GM18951 (cell line): ENCODE measurements around the gene ZFYVE19.
"Not testable (repeated sequence)": the region's sequence is repeated elsewhere in the genome, so short reads cannot be mapped to it uniquely, and the experiment has no call there.

Source experiments
- POLR2A ChIP-seq: IDR thresholded peaks from 4 replicates; pipeline ENCODE4 v1.6.1; 2011; ENCODE audit warnings: mild to moderate bottlenecking; ENCODE audit not compliant: insufficient read length, insufficient read depth; ENCODE audit errors: extremely low read depth
- in situ Hi-C: fragments of 300-500 bp; cut with MboI; formaldehyde crosslinking; loops from one replicate; pipeline ENCODE4 v1.12.0; 2022; ENCODE audit warnings: low sequenced_read_pairs, mixed read lengths, inconsistent platforms; ENCODE audit not compliant: unreplicated experiment

Gene ZFYVE19

DNA sequence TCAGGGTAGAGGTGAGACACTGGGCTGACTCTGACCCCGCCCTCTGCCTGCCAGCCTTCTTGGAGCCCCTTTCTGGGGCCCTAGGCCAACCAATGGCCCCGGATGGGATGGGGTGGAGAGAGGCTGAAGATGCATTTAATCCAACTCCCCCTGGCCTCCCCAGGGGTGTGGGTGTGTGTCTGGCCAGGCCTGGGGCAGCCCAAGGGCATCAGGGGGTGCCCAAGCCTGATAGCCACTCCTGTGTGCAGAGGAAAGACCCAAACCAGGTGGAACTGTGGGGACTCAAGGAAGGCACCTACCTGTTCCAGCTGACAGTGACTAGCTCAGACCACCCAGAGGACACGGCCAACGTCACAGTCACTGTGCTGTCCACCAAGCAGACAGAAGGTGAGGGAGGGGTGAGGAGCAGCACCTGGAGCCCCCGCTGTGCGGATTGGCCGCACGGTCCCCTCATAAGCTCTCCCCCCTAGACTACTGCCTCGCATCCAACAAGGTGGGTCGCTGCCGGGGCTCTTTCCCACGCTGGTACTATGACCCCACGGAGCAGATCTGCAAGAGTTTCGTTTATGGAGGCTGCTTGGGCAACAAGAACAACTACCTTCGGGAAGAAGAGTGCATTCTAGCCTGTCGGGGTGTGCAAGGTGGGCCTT lies 46.5 kb downstream of the ZFYVE19 start:
- in situ Hi-C loops, result loop anchor here (5.0 kb wide), 1 partner anchor 39 kb away; the partner anchor contains the start of gene VPS18
- TF ChIP-seq POLR2A, result no peak

DNA sequence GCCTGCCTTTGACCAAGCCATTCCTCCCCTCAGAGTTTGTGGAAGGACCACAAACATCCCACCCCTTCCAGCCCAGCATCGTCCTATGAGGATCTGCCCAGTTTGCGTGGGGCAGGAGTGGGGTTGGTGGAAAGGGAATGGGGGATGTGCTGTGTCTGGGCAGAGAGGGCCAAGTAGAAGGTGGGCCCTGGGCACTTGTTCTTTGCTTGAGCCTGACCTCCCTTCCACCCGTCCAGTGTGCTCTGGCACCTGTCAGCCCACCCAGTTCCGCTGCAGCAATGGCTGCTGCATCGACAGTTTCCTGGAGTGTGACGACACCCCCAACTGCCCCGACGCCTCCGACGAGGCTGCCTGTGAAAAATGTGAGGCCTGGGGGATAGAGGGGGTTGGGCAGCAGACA lies 47.3 kb downstream of the ZFYVE19 start:
- in situ Hi-C loops, result loop anchor here (5.0 kb wide), 1 partner anchor 38 kb away; the partner anchor contains the start of gene VPS18
- TF ChIP-seq POLR2A, result no peak

DNA sequence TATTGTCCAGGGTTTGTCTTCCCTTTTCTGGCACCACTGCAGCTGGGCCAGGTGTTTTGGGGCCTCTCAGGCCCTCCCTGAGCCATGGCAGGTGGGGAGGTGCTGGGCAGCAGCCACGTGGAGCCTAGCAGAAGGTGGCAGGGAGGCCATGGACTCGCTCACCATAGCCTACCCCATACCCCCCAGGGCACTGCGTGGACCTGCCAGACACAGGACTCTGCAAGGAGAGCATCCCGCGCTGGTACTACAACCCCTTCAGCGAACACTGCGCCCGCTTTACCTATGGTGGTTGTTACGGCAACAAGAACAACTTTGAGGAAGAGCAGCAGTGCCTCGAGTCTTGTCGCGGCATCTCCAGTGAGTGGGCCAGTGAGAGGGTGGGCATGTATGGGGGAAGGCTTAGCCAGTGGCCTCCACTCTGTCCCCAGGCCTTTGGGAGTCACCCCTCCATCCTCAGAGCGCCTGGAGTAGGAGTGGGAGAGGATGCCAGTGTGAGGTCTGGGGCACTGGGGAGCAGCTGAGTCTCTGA lies 48.9 kb downstream of the ZFYVE19 start:
- in situ Hi-C loops, result no loop called here

DNA sequence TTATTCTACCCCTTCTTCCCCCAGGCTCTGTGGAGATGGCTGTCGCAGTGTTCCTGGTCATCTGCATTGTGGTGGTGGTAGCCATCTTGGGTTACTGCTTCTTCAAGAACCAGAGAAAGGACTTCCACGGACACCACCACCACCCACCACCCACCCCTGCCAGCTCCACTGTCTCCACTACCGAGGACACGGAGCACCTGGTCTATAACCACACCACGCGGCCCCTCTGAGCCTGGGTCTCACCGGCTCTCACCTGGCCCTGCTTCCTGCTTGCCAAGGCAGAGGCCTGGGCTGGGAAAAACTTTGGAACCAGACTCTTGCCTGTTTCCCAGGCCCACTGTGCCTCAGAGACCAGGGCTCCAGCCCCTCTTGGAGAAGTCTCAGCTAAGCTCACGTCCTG lies 49.9 kb downstream of the ZFYVE19 start:
- in situ Hi-C loops, result no loop called here
- TF ChIP-seq POLR2A, result no peak

More for the DNA sequence above, 48.9 kb downstream of the ZFYVE19 start:
- TF ChIP-seq POLR2A, result no peak

DNA sequence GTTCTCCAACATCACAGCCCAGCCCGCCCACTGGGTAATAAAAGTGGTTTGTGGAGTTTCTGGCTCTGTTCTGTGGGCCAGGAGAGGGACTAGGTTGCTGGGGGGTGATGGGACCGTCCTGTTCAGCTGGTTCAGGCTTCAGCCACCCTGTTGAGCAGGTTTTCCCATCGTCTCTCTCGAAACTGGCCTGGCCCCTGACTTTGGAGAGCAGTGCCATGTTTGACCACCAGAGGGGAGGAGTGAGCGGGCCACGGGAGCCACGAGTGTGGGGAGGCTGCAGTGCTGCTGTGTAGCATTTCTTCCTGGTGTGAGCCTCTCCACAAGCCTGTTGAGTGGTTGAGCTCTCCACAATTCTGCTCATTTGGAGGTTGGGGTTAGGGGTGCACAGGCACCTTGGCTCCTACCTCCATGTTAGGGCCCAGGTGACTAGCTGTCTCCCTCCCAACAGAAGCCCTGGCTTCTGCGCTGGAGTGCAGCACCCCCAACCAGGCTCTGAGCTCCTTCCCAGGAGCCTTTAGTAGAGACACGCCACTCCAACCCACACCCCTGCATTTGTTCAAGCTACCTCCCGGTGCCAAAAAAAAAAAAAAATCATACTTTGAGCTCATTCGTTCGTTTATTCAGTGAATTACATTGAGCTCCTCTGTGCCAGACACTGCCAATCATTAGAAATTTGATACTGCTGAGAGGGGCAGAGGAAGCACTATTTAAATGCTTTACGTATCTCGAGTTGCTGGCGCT lies 50.9 kb downstream of the ZFYVE19 start:
- no peak for TF ChIP-seq POLR2A
- in situ Hi-C loops, result no loop called here

DNA sequence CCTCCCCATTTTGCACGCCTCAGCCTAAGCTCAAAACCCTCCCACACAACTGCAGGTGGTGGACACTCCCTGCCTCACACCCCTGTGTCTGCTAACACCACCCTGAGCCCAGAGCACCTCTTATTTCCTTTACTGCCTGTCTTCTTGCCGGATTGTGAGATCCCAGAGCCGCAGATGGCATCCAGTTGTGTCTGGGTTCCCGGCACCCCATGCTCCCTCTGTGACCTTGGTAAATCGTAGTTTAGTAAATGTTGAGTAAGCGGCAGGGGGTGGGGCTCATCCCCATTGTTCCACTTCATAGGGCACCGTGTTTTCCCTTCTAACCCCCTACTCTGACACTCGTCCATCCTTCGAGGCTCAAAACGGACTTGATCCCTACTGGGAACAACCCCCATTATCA lies 51.8 kb downstream of the ZFYVE19 start:
- in situ Hi-C loops, result no loop called here
- no peak for TF ChIP-seq POLR2A

DNA sequence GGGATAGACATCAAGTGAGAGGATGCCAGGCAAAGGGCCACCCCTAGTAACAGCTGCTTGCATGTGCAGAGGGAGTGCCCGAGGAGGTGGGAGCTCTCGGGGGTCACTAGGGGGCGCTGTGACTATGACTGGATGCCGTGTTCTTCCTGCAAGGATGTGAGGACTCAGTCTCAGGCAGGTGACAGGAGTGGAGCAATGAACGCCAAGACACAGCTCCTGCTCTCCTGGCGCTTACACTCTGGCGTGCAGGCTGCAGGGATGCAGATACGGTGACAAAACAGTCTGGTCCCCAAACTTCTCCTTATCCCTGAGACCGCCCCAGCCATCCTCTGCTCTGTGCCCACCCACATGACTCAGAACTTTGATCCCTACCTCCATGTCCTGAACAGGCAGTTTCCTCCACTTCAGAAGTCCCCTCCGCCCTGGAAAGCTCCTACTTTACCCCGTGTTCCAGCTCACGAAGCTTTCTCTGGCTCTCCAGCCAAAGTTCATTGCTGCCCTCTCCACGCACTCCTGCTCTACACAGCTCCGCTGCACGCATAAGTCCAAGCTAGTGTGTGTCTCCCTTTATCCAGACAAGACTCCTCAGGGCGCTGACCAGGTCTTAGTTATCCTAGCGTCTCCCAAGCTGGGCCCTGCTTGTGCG lies 52.4 kb downstream of the ZFYVE19 start:
- in situ Hi-C loops, result no loop called here
- TF ChIP-seq POLR2A, result no peak

DNA sequence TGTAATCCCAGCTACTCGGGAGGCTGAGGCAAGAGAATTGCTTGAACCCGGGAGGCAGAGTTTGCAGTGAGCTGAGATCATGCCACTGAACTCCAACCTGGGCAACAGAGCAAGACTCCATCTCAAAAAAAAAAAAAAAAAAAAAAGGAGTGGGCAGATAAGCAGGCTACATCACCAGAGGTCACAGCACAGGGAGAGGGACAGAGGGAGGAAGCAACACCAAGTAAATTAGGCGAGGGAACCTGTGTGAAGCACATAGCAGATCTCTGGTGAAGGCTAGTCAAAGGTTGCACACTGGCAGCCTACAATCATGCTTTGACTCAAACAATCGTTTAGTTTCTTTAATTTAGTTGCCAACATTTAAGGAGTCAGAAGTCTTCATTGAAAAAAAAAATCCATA lies 54.3 kb downstream of the ZFYVE19 start:
- in situ Hi-C loops, result not testable (repeated sequence)

DNA sequence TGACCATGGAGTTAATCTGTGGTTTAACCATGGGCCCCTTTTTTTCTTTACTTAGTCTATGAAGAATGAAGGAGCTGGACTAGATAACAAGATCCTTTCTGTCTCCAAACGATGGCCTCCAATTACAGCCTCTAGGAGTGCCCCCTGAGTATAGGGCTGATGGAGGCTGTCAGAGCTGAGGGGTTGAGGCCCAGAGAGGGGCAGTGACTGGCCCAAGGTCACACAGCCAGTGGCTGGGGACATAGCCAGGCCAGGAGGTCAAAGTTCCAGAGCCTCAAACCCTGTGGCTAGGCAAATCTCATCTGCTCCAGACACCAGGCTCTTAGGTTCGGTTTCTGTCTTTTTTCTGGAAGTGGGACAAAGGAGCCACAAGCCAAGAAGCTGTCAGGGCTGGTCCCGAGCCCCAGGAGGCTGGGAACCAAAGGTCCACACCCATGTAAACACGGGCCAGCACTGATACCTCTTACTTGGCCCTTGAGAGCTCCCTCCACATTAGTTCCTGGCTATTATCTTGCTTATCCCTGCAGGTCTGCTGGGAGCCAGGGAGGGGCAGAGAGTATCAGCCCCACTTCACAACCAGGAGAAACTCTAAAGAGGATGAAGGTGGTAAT lies 56.9 kb downstream of the ZFYVE19 start:
- TF ChIP-seq POLR2A, result no peak
- in situ Hi-C loops, result no loop called here
